HepG2 (cell line): Measurements from ENCODE around the gene NAA15.
"Not testable (repeated sequence)": the region's sequence is repeated elsewhere in the genome, so short reads cannot be mapped to it uniquely, and the experiment has no call there.

Experiments
- MYPOP ChIP-seq: sonication (generic); formaldehyde crosslinking; IDR thresholded peaks from 2 replicates; pipeline ENCODE4 v1.8.1; 2023; ENCODE audit warnings: mild to moderate bottlenecking, moderate library complexity, missing genetic modification reagents
- NAIF1 ChIP-seq: sonication (generic); formaldehyde crosslinking; IDR thresholded peaks from 2 replicates; pipeline ENCODE4 v1.5.0; 2020; ENCODE audit warnings: mild to moderate bottlenecking, missing genetic modification reagents, borderline replicate concordance
- POLR2A ChIP-seq, 2 experiments: IDR thresholded peaks; 2 replicates each; pipeline ENCODE4 v1.6.1; 2011; ENCODE audit warnings: low read depth in 2 of 2, low read length in 2 of 2, mild to moderate bottlenecking in 1 of 2, moderate library complexity in 1 of 2; ENCODE audit not compliant: insufficient read depth in 1 of 2
- SP1 ChIP-seq, 2 experiments: fragments of 450-650 bp in 1 of 2; sonication (generic) in 1 of 2; formaldehyde crosslinking in 1 of 2; IDR thresholded peaks; 2 replicates each; pipeline versions ENCODE4 v1.4.0 to v1.6.1; 2016 to 2020; ENCODE audit warnings: missing genetic modification reagents in 1 of 2
- ZNF337 ChIP-seq: sonication (generic); formaldehyde crosslinking; IDR thresholded peaks from 2 replicates; pipeline ENCODE4 v1.5.1; 2020; ENCODE audit warnings: missing genetic modification reagents, low read depth, mild to moderate bottlenecking, borderline replicate concordance
- ZNF672 ChIP-seq: sonication (generic); formaldehyde crosslinking; IDR thresholded peaks from 2 replicates; pipeline ENCODE4 v1.8.1; 2022; ENCODE audit warnings: missing genetic modification reagents

GRCh38 chr4:139444881-139445280, 143.6 kb downstream of the NAA15 start:
- not testable (repeated sequence) for TF ChIP-seq NAIF1 (CRISPR knock-in tag); POLR2A (IDR thresholded peaks at IDR 0.05; ENCODE audit: insufficient read depth in 1 of 2, low read depth in 2 of 2, low read length in 2 of 2); ZNF672 (CRISPR knock-in tag); MYPOP; ZNF337 (CRISPR knock-in tag); SP1 (IDR thresholded peaks at IDR 0.05); SP1 (CRISPR knock-in tag; IDR thresholded peaks at IDR 0.05)
